Gastrocnemius medialis (tissue), 4 donors: ENCODE measurements around the gene PGA5.

Experiments
- POLR2A ChIP-seq, 2 donors: fragments of 450-650 bp; IDR thresholded peaks; one replicate each; pipeline ENCODE4 v1.6.1; 2017; ENCODE audit warnings: antibody characterized with exemption in 2 of 2, mild to moderate bottlenecking in 2 of 2, moderate library complexity in 2 of 2
- TF ChIP-seq, protein P1 (sequence below), 5 experiments: fragments of 450-650 bp in 3 of 5; fragments of 200-600 bp in 2 of 5; sonication (generic) in 2 of 5; IDR thresholded peaks in 4 of 5; conservative IDR thresholded peaks in 1 of 5; 1 replicate in 4 of 5; 2 replicates in 1 of 5; pipeline ENCODE4 v1.5.1; 2016 to 2019; ENCODE audit warnings: antibody characterized with exemption in 5 of 5, mild to moderate bottlenecking in 3 of 5, moderate library complexity in 3 of 5

DNA sequence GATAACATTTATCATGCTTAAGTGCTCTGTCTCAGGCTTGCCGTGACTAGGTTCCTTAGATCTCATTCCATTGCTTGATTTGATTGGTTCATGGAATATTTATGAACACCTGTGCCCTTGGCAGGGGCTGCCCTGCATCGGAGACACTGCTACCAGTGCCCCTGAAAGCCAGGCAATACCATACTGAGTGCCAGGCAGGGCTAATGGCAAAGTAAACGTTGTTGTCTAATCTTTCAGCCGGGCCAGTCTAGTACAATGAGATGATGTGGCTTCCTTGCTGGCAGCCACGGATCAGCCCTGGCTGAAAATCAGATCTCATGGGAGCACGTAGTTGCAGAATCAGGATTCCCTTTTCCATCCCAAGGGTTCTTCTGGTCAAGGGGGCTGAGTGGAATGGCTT, 42.6 kb upstream of the PGA5 start:
- TF ChIP-seq, protein P1, sequence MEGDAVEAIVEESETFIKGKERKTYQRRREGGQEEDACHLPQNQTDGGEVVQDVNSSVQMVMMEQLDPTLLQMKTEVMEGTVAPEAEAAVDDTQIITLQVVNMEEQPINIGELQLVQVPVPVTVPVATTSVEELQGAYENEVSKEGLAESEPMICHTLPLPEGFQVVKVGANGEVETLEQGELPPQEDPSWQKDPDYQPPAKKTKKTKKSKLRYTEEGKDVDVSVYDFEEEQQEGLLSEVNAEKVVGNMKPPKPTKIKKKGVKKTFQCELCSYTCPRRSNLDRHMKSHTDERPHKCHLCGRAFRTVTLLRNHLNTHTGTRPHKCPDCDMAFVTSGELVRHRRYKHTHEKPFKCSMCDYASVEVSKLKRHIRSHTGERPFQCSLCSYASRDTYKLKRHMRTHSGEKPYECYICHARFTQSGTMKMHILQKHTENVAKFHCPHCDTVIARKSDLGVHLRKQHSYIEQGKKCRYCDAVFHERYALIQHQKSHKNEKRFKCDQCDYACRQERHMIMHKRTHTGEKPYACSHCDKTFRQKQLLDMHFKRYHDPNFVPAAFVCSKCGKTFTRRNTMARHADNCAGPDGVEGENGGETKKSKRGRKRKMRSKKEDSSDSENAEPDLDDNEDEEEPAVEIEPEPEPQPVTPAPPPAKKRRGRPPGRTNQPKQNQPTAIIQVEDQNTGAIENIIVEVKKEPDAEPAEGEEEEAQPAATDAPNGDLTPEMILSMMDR (IDR thresholded peaks at IDR 0.05 in 4 of 5, conservative IDR thresholded peaks at IDR 0.05 in 1 of 5), result no peak
- TF ChIP-seq POLR2A (IDR thresholded peaks at IDR 0.05), result no peak
